Omental fat pad (tissue), 4 donors: Measurements from ENCODE around the gene NTNG2. TPM values are rescaled to one million over a fixed set of nuclear protein-coding genes. Genes with fewer than 3 reads are reported as not detected.
"Not testable (repeated sequence)": the region's sequence is repeated elsewhere in the genome, so short reads cannot be mapped to it uniquely, and the experiment has no call there.

Source experiments
- ATAC-seq: fragments of 150-250 bp; one replicate; pipeline ENCODE4 v1.9.1; 2016; ENCODE audit warnings: mild to moderate bottlenecking, moderate library complexity; ENCODE audit not compliant: low FRiP score
- DNase-seq: peaks from one replicate; pipeline ENCODE4 v3.0.0-alpha.2; 2019; ENCODE audit warnings: low spot score
- CTCF ChIP-seq, 3 donors: fragments of 450-650 bp; IDR thresholded peaks; one replicate each; pipeline ENCODE4 v1.5.1; 2016 to 2017; ENCODE audit warnings: antibody characterized with exemption in 3 of 3, mild to moderate bottlenecking in 3 of 3, moderate library complexity in 2 of 3
- total RNA-seq, 4 donors: library from RNA; depleted of rRNA; stranded (reverse); fragments of >200 nt; gene quantifications; one replicate each; pipeline ENCODE4 v1.1.0, GENCODE V29; 2016

Gene NTNG2
- total RNA-seq, 4 donors from 2014 or later: 1.8 to 4.2 (median 2.9) TPM

GRCh38 chr9:132267660-132268059, 105.8 kb downstream of the NTNG2 start:
- ATAC-seq (no peak), DNase-seq (no peak)
- no peak for TF ChIP-seq CTCF (IDR thresholded peaks at IDR 0.05)

DNA sequence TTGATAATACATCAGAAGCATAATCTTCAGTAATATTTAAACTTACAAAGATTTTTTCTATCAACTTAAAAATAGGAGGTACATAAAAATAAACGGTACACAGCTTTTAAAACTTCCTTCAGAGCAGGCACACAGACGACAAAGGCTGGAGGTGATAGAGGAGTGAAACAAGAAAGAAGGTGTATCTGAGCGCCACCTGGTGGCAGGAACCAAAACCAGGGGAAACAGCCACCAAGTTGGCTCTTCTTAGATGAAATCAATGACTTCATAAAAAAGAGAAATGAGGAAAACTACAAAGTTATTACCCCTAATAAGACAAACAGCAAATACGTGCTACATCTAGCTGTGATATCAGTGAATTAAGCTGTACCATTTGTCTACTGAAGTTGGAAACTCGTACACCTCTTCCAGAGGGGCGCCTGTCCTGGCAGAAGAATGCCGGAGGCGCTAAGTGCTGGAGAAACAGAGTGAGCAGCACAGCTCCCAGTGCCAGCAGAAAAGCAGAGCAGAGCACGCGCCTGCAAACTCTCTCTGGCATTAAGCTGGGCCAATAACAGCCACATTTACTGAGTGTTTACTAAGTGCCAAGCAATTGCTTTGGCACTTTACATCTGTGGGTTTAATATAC, 107.0 kb downstream of the NTNG2 start:
- TF ChIP-seq CTCF (IDR thresholded peaks at IDR 0.05): peak in 1 of 3 donors; percentile 59
- peak; percentile 46 for DNase-seq
- peak; percentile 46 for ATAC-seq

- DNase-seq, ATAC-seq: not testable (repeated sequence)
These were observed 108.1 kb downstream of the NTNG2 start for GRCh38 chr9:132269704-132270516.

GRCh38 chr9:132274861-132275260, 113.0 kb downstream of the NTNG2 start:
- no peak for DNase-seq
- ATAC-seq: no peak
- TF ChIP-seq CTCF (IDR thresholded peaks at IDR 0.05): no peak

- no peak for TF ChIP-seq CTCF (IDR thresholded peaks at IDR 0.05)
- no peak for DNase-seq
- no peak for ATAC-seq
These were observed 121.3 kb downstream of the NTNG2 start for GRCh38 chr9:132283165-132283564.

DNA sequence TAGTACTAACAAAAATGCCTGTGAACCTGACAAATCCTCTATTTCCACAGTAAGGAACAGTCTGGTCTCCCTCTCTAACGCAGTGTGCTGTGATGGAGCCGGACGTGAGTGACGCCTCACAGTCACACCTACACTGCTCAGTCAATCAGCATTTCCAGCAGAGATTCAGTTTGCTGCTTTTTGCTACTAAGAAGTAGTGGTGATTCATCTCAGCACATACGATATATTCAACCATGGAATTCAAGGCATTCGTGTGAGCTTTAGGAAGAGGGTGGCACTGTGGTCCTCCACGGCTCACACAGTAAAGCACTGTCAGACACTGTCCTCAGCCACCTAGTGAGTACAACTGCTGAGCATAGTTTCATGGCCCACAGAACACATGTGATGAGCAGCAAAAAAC, 122.0 kb downstream of the NTNG2 start:
- ATAC-seq: no peak
- no peak for TF ChIP-seq CTCF (IDR thresholded peaks at IDR 0.05)
- DNase-seq: no peak

DNA sequence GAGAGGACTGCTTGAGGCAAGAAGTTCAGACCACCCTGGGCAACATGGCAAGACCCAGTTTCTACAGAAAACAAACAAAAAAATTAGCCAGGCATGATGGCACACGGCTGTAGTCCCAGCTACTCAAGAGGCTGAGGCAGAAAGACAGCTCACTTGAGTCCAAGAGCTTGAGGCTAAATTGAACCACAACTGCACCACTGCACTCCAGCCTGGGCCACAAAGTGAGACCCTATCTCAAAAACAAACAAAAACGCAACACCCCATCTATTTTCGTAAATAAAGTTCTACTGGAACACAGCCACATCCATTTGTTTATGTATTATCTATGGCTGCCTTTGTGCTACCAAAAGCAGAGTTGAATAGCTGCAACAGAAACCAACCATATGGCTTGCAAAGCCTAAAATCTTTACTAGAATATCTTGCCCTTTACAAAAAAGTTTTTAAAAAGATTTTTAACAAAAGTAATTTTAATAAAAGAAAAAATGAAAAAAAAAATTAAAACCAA, 125.5 kb downstream of the NTNG2 start:
- DNase-seq (no peak), ATAC-seq (no peak)
- TF ChIP-seq CTCF (IDR thresholded peaks at IDR 0.05): no peak
